SK-N-SH treated with all-trans-retinoic acid at 6 μM for 48 hours (cell line): ENCODE results near the gene ANKRD44.
A peak's percentile ranks its signal among the peaks of the same experiment; 100 is the strongest.

Experiments
- ATAC-seq: fragments of 200-7000 bp; cut with Tn5 transposase; 3 replicates; pipeline ENCODE4 v1.9.1; 2020; ENCODE audit warnings: mild to moderate bottlenecking, moderate library complexity
- ARNTL ChIP-seq: fragments of 450-650 bp; formaldehyde crosslinking; IDR thresholded peaks from 2 replicates; pipeline ENCODE4 v1.5.0; 2020; ENCODE audit warnings: low read depth, mild to moderate bottlenecking, moderate library complexity, borderline replicate concordance
- BACH2 ChIP-seq: fragments of 250-450 bp; sonication (Bioruptor Pico); IDR thresholded peaks from 2 replicates; pipeline ENCODE4 v1.9.0; 2021; ENCODE audit warnings: mild to moderate bottlenecking, borderline replicate concordance
- CREB5 ChIP-seq: fragments of 250-450 bp; sonication (Bioruptor Pico); IDR thresholded peaks from 2 replicates; pipeline ENCODE4 v1.5.1; 2020; ENCODE audit warnings: low read depth, mild to moderate bottlenecking, moderate library complexity
- CSDC2 ChIP-seq: fragments of 250-450 bp; sonication (Bioruptor Pico); IDR thresholded peaks from 2 replicates; pipeline ENCODE4 v1.5.0; 2020; ENCODE audit warnings: mild to moderate bottlenecking, moderate library complexity
- CSRNP3 ChIP-seq: fragments of 250-450 bp; sonication (Bioruptor Pico); IDR thresholded peaks from 2 replicates; pipeline ENCODE4 v1.5.1; 2021; ENCODE audit warnings: mild to moderate bottlenecking, moderate library complexity
- ESRRG ChIP-seq: fragments of 250-450 bp; sonication (Bioruptor Pico); IDR thresholded peaks from 2 replicates; pipeline ENCODE4 v1.6.1; 2021; ENCODE audit warnings: mild to moderate bottlenecking
- GLIS3 ChIP-seq: fragments of 250-450 bp; sonication (Bioruptor Pico); IDR thresholded peaks from 2 replicates; pipeline ENCODE4 v1.5.0; 2020; ENCODE audit warnings: mild to moderate bottlenecking, moderate library complexity
- ISL1 ChIP-seq: fragments of 250-450 bp; sonication (Bioruptor Pico); IDR thresholded peaks from 2 replicates; pipeline ENCODE4 v2.1.2; 2022; ENCODE audit warnings: mild to moderate bottlenecking, moderate library complexity
- PATZ1 ChIP-seq: fragments of 250-450 bp; sonication (Bioruptor Pico); IDR thresholded peaks from 2 replicates; pipeline ENCODE4 v1.8.0; 2020; ENCODE audit warnings: mild to moderate bottlenecking, moderate library complexity, borderline replicate concordance
- POU6F1 ChIP-seq: fragments of 250-450 bp; sonication (Bioruptor Pico); IDR thresholded peaks from 2 replicates; pipeline ENCODE4 v1.8.0; 2021; ENCODE audit warnings: low read depth, mild to moderate bottlenecking, moderate library complexity, borderline replicate concordance
- PPARA ChIP-seq: fragments of 250-450 bp; sonication (Bioruptor Pico); IDR thresholded peaks from 2 replicates; pipeline ENCODE4 v1.5.0; 2020; ENCODE audit warnings: mild to moderate bottlenecking, borderline replicate concordance
- RARB ChIP-seq: fragments of 250-450 bp; sonication (Bioruptor Pico); IDR thresholded peaks from 2 replicates; pipeline ENCODE4 v1.8.0; 2021; ENCODE audit warnings: mild to moderate bottlenecking, moderate library complexity
- SNAI2 ChIP-seq: fragments of 250-450 bp; sonication (Bioruptor Pico); IDR thresholded peaks from 2 replicates; pipeline ENCODE4 v1.5.0; 2020; ENCODE audit warnings: mild to moderate bottlenecking, moderate library complexity
- TCF4 ChIP-seq: fragments of 250-450 bp; sonication (Bioruptor Pico); IDR thresholded peaks from 2 replicates; pipeline ENCODE4 v1.8.0; 2021; ENCODE audit warnings: mild to moderate bottlenecking, moderate library complexity, borderline replicate concordance
- TOX ChIP-seq: fragments of 250-450 bp; sonication (Bioruptor Pico); IDR thresholded peaks from 2 replicates; pipeline ENCODE4 v1.8.0; 2021; ENCODE audit warnings: mild to moderate bottlenecking, moderate library complexity, borderline replicate concordance
- TSHZ2 ChIP-seq: fragments of 250-450 bp; sonication (Bioruptor Pico); IDR thresholded peaks from 2 replicates; pipeline ENCODE4 v1.5.0; 2020; ENCODE audit warnings: mild to moderate bottlenecking, moderate library complexity
- ZC3H10 ChIP-seq: fragments of 250-450 bp; sonication (Bioruptor Pico); IDR thresholded peaks from 2 replicates; pipeline ENCODE4 v1.5.1; 2021; ENCODE audit warnings: mild to moderate bottlenecking, moderate library complexity
- ZFP3 ChIP-seq: fragments of 250-450 bp; sonication (Bioruptor Pico); IDR thresholded peaks from 2 replicates; pipeline ENCODE4 v1.5.0; 2020; ENCODE audit warnings: mild to moderate bottlenecking, moderate library complexity
- ZFP30 ChIP-seq: fragments of 450-650 bp; formaldehyde crosslinking; IDR thresholded peaks from 2 replicates; pipeline ENCODE4 v1.5.0; 2022; ENCODE audit warnings: mild to moderate bottlenecking, moderate library complexity
- ZNF565 ChIP-seq: fragments of 450-650 bp; formaldehyde crosslinking; conservative IDR thresholded peaks from 2 replicates; pipeline ENCODE4 v1.5.0; 2020; ENCODE audit warnings: low read depth, mild to moderate bottlenecking, moderate library complexity
- ZNF70 ChIP-seq: fragments of 450-650 bp; formaldehyde crosslinking; IDR thresholded peaks from 2 replicates; pipeline ENCODE4 v1.5.0; 2020; ENCODE audit warnings: mild to moderate bottlenecking, moderate library complexity

ANKRD44 gene

GRCh38 chr2:197280015-197280702 lies 30.4 kb downstream of the ANKRD44 start:
- ATAC-seq, result peak; percentile 96
- 0 out of 2 replicates have a peak, but pooled peaks have one; percentile 9 for TF ChIP-seq TCF4 (CRISPR knock-in tag)
- no peak for TF ChIP-seq ZC3H10 (CRISPR knock-in tag)
- TF ChIP-seq GLIS3, result no peak
- no peak for TF ChIP-seq TSHZ2 (CRISPR knock-in tag)
- TF ChIP-seq ESRRG (CRISPR knock-in tag), result no peak

- no peak for TF ChIP-seq CREB5 (CRISPR knock-in tag)
- no peak for TF ChIP-seq ISL1
- no peak for TF ChIP-seq TCF4 (CRISPR knock-in tag)
- no peak for TF ChIP-seq ARNTL
- no peak for TF ChIP-seq CSDC2 (CRISPR knock-in tag)
- TF ChIP-seq ZFP30, result no peak
- TF ChIP-seq TSHZ2 (CRISPR knock-in tag), result no peak
- no peak for TF ChIP-seq BACH2 (CRISPR knock-in tag)
- no peak for TF ChIP-seq PATZ1 (CRISPR knock-in tag)
- TF ChIP-seq PPARA (CRISPR knock-in tag), result no peak
- no peak for TF ChIP-seq ZNF565
- TF ChIP-seq CSRNP3, result no peak
- no peak for TF ChIP-seq TOX
- no peak for TF ChIP-seq GLIS3
- no peak for TF ChIP-seq ZC3H10 (CRISPR knock-in tag)
- no peak; the same call in 2 of the 3 replicates for ATAC-seq
Measured at GRCh38 chr2:197278799-197279763, 31.5 kb downstream of the ANKRD44 start.

- ATAC-seq, result no peak
- TF ChIP-seq ISL1 (no peak), ZFP30 (no peak), RARB (CRISPR knock-in tag) (no peak), PPARA (CRISPR knock-in tag) (no peak), SNAI2 (CRISPR knock-in tag) (no peak), POU6F1 (no peak), ZFP3 (CRISPR knock-in tag) (no peak), CREB5 (CRISPR knock-in tag) (no peak), TCF4 (CRISPR knock-in tag) (no peak), GLIS3 (no peak), ZNF70 (CRISPR knock-in tag) (no peak)
Measured at GRCh38 chr2:197277794-197278193, 32.8 kb downstream of the ANKRD44 start.
